ENCODE measurements around the gene ACOT11. TPM values are rescaled to one million over a fixed set of nuclear protein-coding genes. Genes with fewer than 3 reads are reported as not detected.

The ACOT11 gene
- total RNA-seq, 4 donors from 2014 or later, result 27.1 to 93.0 (median 70.5) TPM

DNA sequence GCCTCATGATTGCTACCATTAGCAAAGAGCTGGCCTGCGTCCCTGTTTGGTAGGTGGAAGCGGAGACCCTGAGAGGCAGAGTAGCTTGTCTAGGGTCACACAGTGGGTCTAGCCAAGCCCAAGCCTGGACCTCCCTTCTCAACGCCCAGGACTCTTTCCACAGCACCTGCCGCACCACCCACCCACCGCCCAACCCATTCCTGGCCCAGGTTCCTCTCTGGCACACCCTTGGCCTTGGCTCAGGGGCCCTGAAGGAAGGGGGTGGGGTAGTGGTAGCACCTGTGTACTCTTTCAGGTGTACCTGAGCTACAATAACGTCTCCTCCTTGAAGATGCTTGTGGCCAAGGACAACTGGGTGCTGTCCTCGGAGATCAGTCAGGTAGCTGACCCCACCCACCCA, 56.0 kb downstream of the ACOT11 start:
- Histone ChIP-seq H3K4me3 (replicated peaks in 1 of 3) (no peak overlapping the region), H3K27me3 (no peaks in the 10 kb centered on the region), H3K27ac (no peak overlapping the region), H3K36me3 (peaks cover 0 to 29% of the 10 kb centered on the region in 2 donors), H3K4me1 (no peaks in the 10 kb centered on the region), H3K9me3 (no peaks in the 10 kb centered on the region)
- TF ChIP-seq CTCF (IDR thresholded peaks at IDR 0.05), result no peak
- no peak for TF ChIP-seq POLR2A (IDR thresholded peaks at IDR 0.05)
- DNase-seq, result no peak
- WGBS, 2 donors, result 85 to 95% methylated on average over 6 to 7 of the region's 7 CpGs
- intact Hi-C loops (cut with DNase I), result no loop called here

DNA sequence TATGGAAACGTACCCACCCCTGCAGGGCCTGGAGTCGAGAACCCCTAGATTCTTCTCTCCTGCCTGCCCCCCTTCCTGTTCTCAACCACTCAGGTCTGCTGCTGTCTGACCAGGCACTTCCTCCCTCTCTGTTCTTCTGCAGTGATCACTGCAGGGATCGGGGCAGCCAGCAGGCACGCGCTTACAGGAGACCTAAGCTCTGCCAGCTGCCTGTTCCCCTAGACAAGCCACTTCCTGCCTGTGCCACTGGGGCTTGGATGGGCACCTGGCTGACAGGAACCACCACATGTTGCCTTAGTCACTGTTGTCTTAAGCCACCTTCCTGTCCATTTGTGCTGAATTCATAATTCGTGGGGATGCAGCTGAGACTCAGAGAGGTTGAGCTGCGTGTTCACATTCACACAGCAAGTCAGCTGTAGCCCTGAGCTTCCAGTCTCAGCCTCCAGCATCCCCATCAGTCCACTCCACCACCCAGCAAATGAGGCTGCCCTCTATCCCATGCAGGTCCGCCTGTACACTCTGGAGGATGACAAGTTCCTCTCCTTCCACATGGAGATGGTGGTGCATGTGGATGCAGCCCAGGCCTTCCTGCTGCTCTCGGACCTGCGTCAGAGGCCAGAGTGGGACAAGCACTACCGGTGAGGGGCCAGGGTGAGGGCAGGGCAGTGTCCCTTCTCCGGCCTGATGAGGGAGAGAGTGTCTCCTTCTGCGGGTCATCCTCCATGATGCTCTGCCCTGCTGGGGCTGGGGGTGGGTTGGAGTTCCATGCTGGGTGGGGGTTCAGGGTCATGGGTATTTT, 56.7 kb downstream of the ACOT11 start:
- 83 to 86% methylated on average over 12 of the region's 13 CpGs for WGBS, 2 donors
- intact Hi-C loops (cut with DNase I), result no loop called here
- DNase-seq, result no peak
- Histone ChIP-seq H3K27me3 (no peaks in the 10 kb centered on the region), H3K36me3 (peaks cover 0 to 32% of the 10 kb centered on the region in 2 donors), H3K9me3 (no peaks in the 10 kb centered on the region), H3K27ac (no peak overlapping the region), H3K4me3 (replicated peaks in 1 of 3) (no peak overlapping the region), H3K4me1 (no peaks in the 10 kb centered on the region)
- TF ChIP-seq CTCF (IDR thresholded peaks at IDR 0.05), result no peak
- no peak for TF ChIP-seq POLR2A (IDR thresholded peaks at IDR 0.05)

GRCh38 chr1:54606096-54606989, 58.3 kb downstream of the ACOT11 start:
- TF ChIP-seq POLR2A (IDR thresholded peaks at IDR 0.05), result no peak
- no peak for TF ChIP-seq CTCF (IDR thresholded peaks at IDR 0.05)
- no peak overlapping the region for H3K27ac ChIP-seq
- no peaks in the 10 kb centered on the region for H3K9me3 ChIP-seq
- DNase-seq, result no peak
- H3K36me3 ChIP-seq, result peaks cover 0 to 37% of the 10 kb centered on the region in 2 donors
- no peaks in the 10 kb centered on the region for H3K27me3 ChIP-seq
- intact Hi-C loops (cut with DNase I), result no loop called here
- 91 to 96% methylated on average over 9 of the region's 9 CpGs for WGBS, 2 donors
- H3K4me1 ChIP-seq, result no peaks in the 10 kb centered on the region
- H3K4me3 ChIP-seq (replicated peaks in 1 of 3), result no peak overlapping the region

DNA sequence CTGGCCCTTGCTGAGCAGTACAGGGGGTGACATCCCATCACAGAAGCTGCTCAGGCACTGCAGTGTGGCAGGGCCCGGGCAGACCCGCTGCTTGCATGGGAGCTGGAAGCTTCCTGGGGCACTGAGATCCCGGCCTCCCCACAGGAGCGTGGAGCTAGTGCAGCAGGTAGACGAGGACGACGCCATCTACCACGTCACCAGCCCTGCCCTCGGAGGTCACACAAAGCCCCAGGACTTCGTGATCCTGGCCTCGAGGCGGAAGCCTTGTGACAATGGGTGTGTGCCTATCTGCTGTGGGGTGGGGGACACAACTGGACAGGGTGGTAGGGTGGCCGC, 58.9 kb downstream of the ACOT11 start:
- H3K4me1 ChIP-seq, result no peaks in the 10 kb centered on the region
- WGBS, 2 donors, result 90% methylated on average over 2 of the region's 13 CpGs; no CpG with 5 or more reads in 1 of the 2 donors
- H3K9me3 ChIP-seq, result no peaks in the 10 kb centered on the region
- no peak overlapping the region for H3K27ac ChIP-seq
- intact Hi-C loops (cut with DNase I), result no loop called here
- no peak for DNase-seq
- H3K27me3 ChIP-seq, result no peaks in the 10 kb centered on the region
- H3K4me3 ChIP-seq (replicated peaks in 1 of 3), result no peak overlapping the region
- no peak for TF ChIP-seq POLR2A (IDR thresholded peaks at IDR 0.05)
- TF ChIP-seq CTCF (IDR thresholded peaks at IDR 0.05), result no peak
- H3K36me3 ChIP-seq, result peaks cover 0 to 37% of the 10 kb centered on the region in 2 donors

Measured in thyroid gland (tissue), 4 donors.